HG03457 (cell line): ENCODE measurements around the gene OTUB2.
"Not testable (repeated sequence)": the region's sequence is repeated elsewhere in the genome, so short reads cannot be mapped to it uniquely, and the experiment has no call there.

Experiments used
- ATAC-seq: cut with Tn5 transposase; IDR thresholded peaks from one replicate; pipeline ENCODE4 v1.9.1; 2021; ENCODE audit warnings: moderate number of reproducible peaks; ENCODE audit not compliant: unreplicated experiment

Gene OTUB2

DNA sequence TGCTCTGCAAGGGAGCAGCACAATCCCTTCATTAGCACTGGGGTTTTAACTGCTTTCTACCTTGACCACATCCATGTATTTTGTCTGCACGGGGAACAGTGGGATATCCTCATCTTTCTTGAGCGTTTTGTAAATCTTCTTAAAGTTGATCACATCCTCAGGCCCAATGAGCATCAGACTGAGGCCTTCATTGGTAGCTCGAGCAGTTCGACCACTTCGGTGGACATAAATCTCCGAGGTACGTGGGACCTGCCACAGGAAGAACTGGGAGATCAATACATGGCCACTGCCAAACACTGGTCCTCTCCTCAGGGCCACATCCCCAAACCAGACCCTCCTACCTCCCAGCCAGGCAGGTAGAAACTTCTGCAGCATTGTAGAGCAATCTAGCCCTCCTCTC, 28.8 kb downstream of the OTUB2 start:
- no peak for ATAC-seq

DNA sequence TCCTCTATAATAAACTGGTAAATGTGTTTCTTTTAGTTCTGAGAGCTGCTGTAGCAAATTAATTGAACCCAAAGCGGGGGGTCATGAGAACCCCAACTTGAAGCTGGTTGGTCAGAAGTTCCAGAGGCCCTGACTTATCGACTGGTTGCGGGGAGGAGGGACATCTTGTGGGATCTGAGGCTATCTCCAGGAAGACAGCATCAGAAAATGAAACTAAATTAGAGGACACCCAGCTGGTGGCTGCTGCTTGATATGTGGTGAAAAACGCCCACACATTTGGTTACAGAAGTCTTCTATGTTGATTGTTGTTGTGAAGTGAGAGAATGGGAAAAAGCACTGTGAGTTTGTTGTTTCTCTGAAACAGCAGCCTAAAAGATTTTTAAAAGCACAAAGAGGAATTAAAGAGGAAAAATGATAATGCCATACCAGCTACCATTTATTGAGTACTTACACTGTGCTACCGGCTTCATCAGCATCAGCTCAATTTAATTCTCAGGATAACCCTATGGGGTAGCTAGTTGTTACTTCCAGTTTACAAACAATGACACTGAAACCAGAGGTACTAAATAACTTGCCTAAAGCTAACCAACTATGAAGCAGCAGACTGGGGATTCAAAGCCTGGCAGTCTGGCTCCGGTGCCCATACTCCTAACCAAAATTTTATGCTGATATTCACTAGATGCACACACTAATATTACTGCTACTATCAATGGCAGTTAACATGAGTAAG, 30.6 kb downstream of the OTUB2 start:
- no peak for ATAC-seq

DNA sequence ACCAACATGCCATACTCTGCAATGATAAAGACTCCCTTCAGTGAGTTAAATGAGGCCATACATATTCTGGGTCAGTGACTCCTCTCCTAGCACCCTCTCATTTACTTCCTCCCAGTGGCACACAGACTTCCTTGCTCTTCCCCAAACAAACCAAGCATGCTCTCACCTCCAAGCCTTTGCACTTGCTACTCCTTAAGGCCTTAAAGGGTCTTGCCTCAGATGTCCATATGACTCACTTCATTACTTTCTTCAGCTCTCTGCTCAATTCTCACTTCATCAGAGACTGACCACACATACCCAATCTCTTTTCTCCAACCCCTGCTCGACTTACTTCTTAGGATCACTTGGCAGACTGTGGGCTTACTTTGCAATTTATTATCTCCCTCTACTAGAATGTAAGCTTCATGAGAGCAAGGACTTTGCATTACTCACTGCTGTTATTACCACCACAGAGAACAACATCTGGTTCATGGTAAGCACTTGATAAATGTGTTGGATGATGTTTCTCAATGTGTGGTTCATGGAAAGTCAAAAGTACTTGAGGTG, 32.1 kb downstream of the OTUB2 start:
- ATAC-seq: no peak

DNA sequence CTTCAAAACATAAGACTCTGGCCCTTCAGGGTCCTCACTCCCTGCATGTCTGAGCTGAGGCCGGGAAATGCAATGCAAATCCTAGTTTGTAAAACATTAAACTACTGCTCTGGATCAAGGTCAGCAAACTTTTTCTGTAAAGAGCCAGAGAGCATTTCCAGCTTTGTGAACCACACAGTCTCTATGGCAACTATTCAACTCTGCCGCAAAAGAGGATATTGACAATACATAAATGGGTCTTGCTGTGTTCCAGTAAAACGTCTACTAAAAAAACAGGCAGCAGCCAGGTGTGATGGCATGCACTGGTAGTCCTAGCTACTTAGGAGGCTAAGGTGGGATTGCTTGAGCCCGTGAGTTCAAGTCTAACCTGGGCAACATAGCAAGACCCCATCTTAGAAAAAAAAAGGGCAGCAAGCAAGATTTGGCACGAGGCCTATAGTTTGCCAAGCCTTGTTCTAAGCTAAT, 32.6 kb downstream of the OTUB2 start:
- ATAC-seq: no peak

DNA sequence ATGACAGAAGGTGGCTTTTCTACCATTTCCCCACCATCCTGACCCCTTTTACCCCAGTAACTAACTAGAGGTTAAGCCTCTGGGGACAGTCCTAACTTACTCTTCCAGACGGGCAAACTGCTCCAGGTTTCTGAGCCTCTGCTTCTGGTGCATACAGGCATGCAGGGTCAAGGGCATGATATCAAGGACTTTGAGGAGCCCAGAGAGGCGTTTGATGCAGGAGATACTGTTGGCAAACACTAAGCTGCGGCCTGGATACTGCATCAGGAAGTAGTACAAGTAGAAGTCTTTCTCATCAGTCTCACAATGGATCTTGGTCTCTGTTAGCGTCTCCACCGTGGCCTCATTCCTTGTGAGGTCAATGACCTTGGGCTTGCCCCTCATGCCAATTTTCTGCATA, 33.9 kb downstream of the OTUB2 start:
- ATAC-seq: no peak

DNA sequence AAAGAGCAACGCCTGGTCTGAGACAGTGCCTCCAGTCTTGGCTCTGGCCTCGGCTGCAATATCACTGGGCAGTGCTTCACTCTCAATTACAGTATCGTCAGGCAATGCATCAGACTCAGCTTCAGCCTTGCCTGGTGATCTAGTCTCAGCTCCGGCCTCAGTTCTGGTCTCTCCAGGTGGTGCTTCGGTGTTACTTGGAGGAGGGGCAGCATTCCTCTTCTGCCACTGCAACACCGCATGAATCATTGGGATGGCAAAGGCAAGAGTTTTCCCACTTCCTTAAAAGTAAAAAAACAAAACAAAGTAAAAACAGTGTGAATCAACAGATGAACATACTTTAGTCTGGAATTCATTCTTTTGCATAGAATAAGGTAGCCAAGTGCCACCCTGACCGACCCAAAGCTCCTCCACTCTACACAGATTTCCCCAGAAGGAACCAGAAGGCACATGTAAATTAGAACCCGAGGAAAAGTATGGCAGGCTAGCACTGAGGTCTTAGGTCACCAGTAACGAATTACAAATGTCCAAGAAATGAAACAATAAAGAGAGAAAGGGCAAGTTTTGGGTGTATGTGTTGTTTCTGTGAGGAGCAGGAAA, 36.3 kb downstream of the OTUB2 start:
- ATAC-seq: no peak

DNA sequence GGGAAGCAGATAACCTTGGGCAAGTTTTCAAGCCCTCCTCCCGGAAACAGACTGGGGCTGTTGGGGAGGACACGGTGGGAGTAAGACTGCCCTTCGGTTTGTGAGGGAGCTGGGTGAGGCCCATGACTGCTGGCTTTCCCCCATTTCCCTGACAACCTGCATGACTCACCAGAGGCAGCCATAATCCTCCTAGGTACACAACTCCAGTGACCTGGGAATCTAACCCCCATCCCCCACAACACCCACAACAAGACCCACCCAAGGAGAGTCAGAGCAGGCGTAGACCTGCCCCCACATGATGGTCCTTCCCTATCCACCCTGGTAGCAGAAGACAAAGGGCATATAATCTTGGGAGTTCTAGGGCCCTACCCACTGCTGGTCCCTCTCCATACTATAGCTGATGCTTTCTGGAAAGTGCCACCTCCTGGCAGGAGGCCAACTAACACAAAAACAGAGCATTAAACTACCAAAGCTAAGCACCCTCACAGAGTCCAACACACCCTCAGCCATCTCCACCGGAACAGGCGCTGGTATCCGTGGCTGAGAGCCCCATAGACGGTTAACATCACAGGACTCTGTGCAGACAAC, 40.0 kb downstream of the OTUB2 start:
- no peak for ATAC-seq

DNA sequence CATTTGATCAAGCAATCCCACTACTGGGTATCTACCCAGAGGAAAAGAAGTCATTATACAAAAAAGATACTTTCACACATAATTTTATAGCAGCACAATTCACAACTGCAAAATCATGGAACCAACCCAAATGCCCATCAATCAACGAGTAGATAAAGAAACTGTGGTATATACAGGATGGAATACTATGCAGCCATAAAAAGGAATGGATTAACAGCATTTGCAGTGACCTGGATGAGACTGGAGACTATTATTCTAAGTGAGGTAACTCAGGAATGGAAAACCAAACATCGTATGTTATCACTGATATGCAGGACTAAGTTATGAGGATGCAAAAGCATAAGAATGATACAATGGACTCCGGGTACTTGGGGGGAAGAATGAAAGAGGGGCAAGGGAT, 45.9 kb downstream of the OTUB2 start:
- ATAC-seq: not testable (repeated sequence)

DNA sequence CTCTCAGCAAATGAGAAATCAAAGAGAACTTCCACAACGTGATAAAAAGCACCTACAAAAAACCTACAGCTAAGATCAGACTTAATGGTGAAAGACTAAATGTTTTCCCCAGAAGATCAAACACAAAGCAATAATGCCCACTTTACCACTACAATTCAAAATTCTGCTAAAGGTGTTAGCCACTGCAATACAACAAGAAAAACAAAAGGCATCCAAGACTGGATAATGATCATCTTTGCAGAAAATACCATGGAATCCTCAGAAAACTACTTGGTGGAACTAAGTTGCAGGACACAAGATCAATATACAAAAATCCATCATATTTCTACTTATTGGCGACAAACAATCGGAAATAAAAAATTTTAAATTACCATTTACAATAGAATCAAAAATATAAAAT, 48.4 kb downstream of the OTUB2 start:
- ATAC-seq: no peak

DNA sequence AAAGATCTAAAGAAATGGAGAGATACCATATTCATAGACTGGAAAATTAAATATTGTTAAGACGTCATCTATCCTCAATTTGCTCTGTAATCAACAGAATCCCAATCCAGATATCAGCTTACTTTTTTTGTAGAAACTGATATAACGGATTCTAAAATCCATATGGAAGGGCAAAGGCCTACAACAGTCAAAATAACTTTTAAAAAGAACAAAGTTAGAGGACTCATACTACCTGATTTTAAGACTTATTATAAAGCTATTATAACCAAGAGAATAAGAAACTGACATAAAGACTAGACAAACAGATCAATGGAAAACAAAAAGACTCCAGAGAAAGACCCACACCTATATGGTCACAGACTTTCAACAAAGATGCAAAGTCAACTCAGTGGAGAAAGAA, 48.9 kb downstream of the OTUB2 start:
- no peak for ATAC-seq

DNA sequence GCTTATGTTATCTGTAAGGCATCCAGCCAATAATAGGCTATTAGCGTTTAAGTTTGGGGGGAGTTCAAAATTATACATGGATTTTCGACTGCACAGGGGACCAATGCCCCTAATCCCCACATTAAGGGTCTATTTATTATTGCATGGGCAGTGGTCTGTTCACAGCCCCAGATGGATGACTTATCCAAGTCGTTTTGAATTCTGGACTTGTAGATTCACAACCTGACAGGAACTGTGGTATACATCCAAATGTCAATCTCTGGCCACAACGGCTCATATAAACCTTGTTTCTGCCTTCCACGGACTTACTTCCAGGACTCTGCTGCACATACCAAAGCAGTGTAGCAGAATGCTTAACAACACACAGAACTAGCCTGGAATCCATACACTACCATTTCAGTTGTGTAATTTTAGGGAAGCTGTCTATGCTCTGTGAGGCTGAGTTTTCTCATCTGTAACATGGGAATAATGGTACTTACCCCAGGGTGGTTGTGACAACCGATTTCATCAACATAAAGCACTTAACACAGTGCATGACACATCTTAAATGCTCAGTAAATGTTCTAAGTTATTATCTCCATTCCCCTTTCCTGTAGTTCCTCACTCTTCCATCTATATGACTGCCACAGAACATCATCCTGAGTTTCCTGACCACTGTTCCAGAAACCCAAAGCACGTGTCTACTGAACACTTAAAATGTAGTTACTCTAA, 51.1 kb downstream of the OTUB2 start:
- no peak for ATAC-seq

DNA sequence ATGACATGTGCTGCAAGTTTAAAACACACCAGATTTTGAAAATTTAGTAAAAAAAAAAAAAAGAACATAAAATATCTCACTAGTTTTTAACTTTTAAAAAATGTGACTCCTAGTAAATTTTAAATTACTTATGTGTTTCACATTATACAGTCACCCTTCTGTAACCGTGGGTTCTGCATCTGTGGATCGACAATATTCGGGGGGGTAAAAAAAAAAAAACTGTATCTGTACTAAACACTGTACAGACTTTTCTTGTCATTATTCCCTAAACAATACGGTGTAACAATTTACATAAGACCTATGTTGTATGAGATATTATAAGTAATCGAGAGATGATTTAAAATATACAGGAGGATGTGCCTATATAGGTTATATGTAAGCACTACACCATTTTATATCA, 51.7 kb downstream of the OTUB2 start:
- ATAC-seq: no peak

DNA sequence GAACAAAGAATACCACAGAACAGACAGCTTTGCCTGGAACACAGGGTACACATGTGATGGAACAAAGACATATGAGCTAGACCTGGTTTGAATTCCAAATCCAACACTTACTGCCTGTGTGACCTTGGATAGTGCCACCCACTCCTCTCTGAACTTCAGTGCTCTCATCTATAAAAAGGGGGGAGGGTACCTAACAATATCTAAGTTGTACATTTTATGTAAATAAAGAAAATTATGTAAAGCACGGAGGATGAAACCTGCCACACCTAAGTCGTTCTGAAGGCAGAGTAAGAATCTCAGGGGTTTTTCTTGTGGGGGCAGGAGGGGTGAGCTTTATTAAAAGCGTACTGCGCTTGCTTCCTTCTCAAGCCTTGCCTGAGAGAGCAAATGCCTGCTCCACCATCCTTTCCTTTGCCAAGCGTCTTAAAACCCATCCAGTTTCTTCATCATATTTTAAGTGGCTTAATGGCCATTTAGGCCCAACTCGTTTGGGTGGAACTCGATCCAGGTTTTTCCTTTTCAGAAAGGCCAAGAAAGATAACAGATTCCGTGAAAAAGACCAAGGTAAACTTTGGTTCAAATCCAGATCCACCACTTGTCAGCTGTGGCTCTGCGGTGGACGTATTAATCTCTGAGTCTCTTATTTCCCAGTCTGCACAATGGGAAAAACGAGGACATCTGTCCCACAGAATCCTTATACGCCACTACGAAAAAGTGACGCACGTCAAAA, 53.9 kb downstream of the OTUB2 start:
- ATAC-seq: no peak

DNA sequence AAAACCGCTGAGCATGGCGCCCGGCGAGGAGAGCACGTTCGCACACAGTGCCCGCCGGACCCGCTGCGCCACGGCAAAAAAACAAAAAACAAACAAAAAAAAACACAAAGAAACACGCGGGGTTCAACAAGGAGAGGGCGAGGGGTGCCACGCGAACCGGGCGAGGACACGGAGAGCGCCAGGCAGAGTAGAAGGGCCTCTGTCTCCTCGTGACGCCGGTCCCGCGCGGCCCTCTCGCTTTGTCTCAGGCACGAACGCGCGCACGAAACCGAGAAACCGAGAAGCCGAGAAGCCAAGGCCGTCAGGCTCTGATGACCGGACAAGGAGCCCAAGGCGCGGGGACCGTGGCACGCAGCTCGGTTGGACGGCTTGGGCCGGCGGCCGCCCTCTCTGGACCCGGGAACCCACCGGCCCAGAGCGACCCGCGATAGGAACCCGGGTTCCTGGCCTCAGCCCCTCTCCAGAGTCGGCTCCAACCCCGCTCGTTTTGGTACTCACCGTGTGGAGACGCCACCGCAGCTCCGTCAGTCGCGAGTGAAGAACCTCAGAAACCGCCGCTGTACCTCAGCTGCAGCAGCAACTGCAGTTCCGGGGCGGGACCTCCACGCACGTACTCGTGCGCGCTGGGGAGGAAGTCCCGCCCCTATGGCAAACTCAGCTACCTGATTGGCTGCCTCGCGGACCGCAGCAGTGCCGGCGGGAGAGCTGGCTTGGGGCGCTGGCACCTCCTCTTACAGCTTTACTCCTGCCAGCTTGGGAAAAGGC, 54.7 kb downstream of the OTUB2 start, which contains the start of the genes DDX24 and IFI27L1:
DDX24 (minus strand) TSS at position 582 of the 765 bp plus-strand sequence. CDS start 1,460 bp downstream, outside the sequence.
IFI27L1 (plus strand) TSS at position 690 of the 765 bp plus-strand sequence. CDS start 15,628 bp downstream, outside the sequence.
- peak; percentile 94 for ATAC-seq

DNA sequence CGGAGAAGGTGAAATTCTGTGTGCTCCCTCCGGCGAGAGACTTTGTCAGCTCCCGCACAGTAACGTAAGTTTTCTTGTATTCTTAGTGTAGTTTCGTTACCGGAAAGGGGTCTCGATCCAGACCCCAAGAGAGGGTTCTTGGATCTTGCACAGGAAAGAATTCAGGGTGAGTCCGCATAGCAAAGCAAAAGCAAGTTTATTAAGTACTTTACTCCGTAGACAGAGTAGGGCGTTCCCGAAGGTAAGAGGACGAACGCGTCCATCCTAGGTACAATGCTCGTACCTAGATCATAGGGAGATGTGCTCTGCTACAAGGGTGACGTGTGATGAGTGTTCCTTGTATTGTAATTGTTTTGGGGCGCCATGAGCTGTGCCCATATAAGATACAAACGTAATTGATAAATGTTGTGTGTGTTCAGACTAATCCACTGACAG, 55.3 kb downstream of the OTUB2 start:
- ATAC-seq: peak; percentile 18

DNA sequence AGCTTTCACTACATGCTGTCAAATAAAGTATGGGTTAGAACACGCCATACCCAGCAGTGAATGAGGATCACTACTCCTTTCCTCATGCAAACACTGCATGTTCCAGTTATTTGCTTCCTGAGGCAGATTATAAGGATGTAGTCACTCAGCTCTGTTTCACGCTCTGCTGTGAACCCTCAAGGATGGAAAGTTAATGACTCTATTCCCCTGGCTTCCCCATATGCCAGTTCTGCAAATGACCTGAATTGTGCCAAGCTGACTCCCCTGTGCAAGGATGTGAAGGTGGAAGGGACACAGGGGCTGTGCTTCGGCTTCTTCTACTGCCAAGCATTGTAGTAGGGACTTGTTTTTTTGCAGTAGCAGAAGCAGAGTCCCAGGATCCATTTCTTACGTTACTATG, 61.8 kb downstream of the OTUB2 start:
- ATAC-seq: no peak

DNA sequence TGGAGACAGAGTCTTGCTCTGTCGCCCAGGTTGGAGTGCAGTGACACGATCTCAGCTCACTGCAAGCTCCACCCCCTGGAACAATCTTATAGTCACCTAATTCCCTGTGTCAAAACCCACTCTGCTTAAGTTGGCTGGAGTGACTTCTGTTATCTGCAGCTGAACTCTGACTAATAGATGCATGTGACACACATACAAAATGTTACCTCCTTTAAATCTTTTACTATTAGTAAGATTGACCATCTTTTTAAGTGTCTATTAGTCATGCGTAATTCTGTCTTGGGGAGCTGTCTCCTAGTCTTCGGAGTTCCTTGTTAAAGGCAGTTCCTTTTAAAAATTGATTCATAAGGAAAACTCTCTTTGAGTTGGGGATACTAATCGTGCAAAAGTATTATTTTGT, 62.4 kb downstream of the OTUB2 start:
- ATAC-seq: no peak

DNA sequence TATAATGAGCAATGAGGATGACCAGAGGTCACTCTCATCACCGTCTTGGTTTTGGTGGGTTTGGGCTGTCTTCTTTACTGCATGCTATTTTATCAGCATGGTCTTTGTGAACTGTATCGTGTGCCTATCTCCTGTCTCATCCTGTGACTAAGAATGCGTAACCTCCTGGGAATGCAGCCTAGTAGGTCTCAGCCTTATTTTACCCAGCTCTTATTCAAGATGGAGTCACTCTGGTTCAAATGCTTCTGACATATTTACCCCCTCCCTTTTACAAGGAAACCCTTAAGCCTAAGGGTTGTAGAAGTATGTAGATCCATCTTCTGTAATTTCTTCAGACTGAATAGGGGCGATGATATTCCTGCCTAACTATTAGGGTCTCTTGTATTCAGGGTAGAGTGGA, 63.3 kb downstream of the OTUB2 start:
- no peak for ATAC-seq

DNA sequence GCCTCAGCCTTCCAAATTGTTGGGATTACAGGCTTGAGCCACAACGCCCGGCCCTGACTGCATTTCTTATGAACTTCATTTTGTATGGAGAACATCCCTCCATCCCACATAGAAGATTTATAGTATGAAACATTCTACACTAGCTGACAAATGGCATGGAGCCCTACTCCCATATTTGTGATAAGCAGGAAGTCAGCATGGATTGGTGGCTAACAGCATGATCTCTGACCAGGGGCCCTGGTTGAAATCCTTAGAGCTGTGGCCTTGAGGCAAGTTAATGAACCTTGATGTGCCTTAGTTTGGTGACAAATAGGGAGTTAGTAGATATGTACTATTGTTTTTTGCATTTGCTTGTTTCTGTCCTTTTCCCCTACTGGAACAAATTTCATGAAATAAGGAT, 67.3 kb downstream of the OTUB2 start:
- ATAC-seq: no peak

DNA sequence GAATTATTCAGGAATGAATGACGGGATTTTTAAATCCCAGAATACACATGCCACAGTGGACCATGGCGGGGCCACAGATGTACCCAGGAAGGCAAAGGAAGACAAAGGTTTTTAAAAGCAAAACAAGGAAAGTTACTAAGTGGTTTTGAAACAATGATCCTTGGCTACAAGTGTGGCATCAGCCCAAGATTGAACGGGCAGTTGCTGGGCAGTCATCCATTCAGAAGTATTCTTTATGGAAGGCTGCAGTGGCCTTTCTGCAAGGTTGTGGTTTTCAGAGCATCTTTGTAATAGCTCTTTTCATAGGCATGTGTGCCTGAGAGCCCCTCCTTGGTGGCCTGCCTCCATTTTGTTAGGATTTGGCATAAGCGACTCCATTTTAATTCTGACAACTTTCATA, 71.0 kb downstream of the OTUB2 start:
- no peak for ATAC-seq
